Stimulated activated CD4-positive, alpha-beta T cell treated with anti-CD3 and anti-CD28 coated beads, Interleukin-15, amount 100 ng/mL, for 24 hours (primary cell): ENCODE results near the gene TAF11L6.
"Not testable (repeated sequence)": the region's sequence is repeated elsewhere in the genome, so short reads cannot be mapped to it uniquely, and the experiment has no call there.

Experiments used
- DNase-seq: peaks from one replicate; pipeline ENCODE4 v3.0.0-alpha.2; 2020

TAF11L6 gene

GRCh38 chr5:17528369-17528768, at the start of gene TAF11L6:
Gene TAF11L6, plus strand, starts transcription at chr5:17528669.
- not testable (repeated sequence) for DNase-seq

- DNase-seq: no peak
Measured at GRCh38 chr5:17481378-17481777, 47.1 kb upstream of the TAF11L6 start.

GRCh38 chr5:17482790-17483189, 45.7 kb upstream of the TAF11L6 start:
- DNase-seq: no peak

GRCh38 chr5:17486464-17487173, 41.9 kb upstream of the TAF11L6 start:
- DNase-seq: not testable (repeated sequence)

- no peak for DNase-seq
Measured at GRCh38 chr5:17487174-17487512, 41.3 kb upstream of the TAF11L6 start.

- DNase-seq: not testable (repeated sequence)
Measured at GRCh38 chr5:17491257-17491656, 37.2 kb upstream of the TAF11L6 start.

GRCh38 chr5:17492770-17493169, 35.7 kb upstream of the TAF11L6 start:
- DNase-seq: no peak

GRCh38 chr5:17497446-17497845, 31.0 kb upstream of the TAF11L6 start:
- DNase-seq: no peak

- DNase-seq: not testable (repeated sequence)
Measured at GRCh38 chr5:17497931-17498330, 30.5 kb upstream of the TAF11L6 start, which contains the start of gene TAF11L2. Gene TAF11L2, plus strand, starts transcription at chr5:17498231.

GRCh38 chr5:17511775-17512325, 16.6 kb upstream of the TAF11L6 start:
- DNase-seq: no peak

- DNase-seq: not testable (repeated sequence)
Measured at GRCh38 chr5:17517526-17517925, 10.9 kb upstream of the TAF11L6 start.

GRCh38 chr5:17518067-17518466, 10.4 kb upstream of the TAF11L6 start, which contains the start of gene TAF11L3:
Gene TAF11L3, plus strand, starts transcription at chr5:17518367.
- DNase-seq: not testable (repeated sequence)

- DNase-seq: not testable (repeated sequence)
Measured at GRCh38 chr5:17519508-17519907, 9.0 kb upstream of the TAF11L6 start.

- DNase-seq: not testable (repeated sequence)
Measured at GRCh38 chr5:17521501-17521900, 7.0 kb upstream of the TAF11L6 start, which contains the start of gene TAF11L4. Gene TAF11L4, plus strand, starts transcription at chr5:17521801.

- DNase-seq: not testable (repeated sequence)
Measured at GRCh38 chr5:17524935-17525334, 3.5 kb upstream of the TAF11L6 start, which contains the start of gene TAF11L5. Gene TAF11L5, plus strand, starts transcription at chr5:17525235.

GRCh38 chr5:17526504-17526903, 2.0 kb upstream of the TAF11L6 start:
- peak; percentile 4 for DNase-seq
